GM21360 (cell line): ENCODE measurements around the gene UHRF1.
A peak's percentile ranks its signal among the peaks of the same experiment; 100 is the strongest.
"Not testable (repeated sequence)": the region's sequence is repeated elsewhere in the genome, so short reads cannot be mapped to it uniquely, and the experiment has no call there.

Experiments used
- ATAC-seq: cut with Tn5 transposase; IDR thresholded peaks from one replicate; pipeline ENCODE4 v1.9.1; 2021; ENCODE audit warnings: mild to moderate bottlenecking, moderate library complexity; ENCODE audit not compliant: unreplicated experiment

Gene UHRF1

DNA sequence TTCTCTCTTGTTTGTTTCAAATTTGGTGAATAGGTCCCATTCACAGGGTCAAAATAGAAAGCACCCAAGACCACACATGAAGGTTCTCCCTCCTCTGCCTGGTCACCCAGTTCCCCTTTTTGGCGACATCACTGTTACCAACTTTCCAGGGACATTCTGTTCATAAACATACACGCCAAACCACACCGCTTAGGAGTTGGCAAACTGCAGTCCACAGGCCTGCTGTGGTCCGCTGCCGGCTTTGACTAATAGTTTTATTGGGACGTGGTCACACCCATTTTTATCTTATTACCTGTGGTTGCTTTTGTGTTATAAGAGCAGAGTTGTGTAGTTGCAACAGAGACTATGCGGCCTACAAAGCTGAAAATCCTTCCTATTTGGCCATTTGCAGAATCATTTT, 24.2 kb downstream of the UHRF1 start:
- no peak for ATAC-seq

DNA sequence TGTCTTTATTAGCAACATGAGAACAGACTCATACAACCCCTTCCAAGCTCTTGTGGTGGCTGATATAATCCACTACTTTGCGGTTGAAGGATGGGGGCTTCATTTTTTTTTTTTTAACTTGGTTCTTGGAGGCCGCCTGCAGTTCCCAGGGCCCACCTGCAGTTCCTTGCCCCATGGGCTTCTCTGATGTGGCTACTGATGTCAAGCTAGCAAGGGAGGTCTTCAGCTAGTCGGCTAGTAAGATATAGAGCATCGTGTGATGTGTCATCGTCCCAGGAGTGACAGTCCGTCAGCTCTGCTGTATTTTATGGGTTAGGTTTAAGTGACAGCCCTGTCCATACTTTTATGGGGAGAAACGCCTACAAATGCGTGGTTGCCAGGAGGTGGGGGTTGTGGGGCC, 26.1 kb downstream of the UHRF1 start:
- ATAC-seq = no peak

GRCh38 chr19:4937060-4937459, 27.8 kb downstream of the UHRF1 start:
- ATAC-seq = no peak

DNA sequence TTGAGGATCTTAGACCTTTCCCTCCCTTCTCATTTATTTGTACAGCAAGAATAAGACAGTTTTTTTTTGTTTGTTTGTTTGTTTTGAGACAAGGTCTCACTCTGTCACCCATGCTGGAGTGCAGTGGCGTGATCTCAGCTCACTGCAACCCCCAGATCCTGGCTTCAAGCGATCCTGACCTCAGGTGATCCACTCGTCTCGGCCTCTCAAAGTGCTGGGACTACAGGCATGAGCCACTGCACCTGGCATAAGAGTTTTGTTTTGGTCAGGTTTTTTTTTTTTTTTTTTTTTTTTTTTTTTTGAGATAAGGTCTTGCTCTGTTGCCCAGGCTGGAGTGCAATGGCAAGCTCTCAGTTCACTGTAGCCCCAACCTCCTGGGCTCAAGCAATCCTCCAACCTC, 29.2 kb downstream of the UHRF1 start:
- ATAC-seq = not testable (repeated sequence)

DNA sequence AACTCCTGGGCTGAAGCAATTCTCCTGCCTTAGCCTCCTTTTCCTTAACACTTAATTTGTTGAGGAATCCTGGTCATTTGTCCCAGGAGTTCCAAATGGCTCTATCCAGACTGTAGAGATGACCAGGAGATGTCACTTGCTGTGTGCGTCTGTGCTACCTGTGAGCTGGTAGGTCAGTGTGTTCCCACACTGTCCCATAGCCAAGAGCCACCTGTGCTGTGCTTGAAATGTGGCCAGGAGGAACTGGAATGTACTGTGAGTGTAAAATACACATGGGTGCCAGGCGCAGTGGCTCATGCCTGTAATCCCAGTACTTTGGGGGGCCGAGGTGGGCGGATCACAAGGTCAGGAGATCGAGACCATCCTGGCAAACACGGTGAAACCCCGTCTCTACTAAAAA, 30.2 kb downstream of the UHRF1 start:
- ATAC-seq = no peak

DNA sequence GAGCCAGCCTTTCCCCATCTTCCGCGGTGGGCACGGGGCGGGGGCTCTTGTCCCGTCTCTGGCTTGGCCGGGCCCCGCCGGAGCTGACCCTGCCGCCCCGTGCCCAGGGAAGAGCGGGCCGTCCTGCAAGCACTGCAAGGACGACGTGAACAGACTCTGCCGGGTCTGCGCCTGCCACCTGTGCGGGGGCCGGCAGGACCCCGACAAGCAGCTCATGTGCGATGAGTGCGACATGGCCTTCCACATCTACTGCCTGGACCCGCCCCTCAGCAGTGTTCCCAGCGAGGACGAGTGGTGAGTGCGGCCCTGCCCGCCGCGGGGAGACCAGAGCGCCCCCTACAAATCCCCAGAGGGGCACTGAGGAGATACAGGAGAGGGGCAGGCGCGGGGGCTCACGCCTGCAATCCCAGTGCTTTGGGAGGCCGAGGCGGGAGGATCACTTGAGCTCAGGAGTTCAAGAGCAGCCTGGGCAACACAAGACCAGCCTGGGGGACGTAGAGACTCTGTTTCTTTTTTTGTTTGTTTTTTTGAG, 32.4 kb downstream of the UHRF1 start:
- ATAC-seq = not testable (repeated sequence)

GRCh38 chr19:4950650-4951049, 41.3 kb downstream of the UHRF1 start:
- ATAC-seq = not testable (repeated sequence)

DNA sequence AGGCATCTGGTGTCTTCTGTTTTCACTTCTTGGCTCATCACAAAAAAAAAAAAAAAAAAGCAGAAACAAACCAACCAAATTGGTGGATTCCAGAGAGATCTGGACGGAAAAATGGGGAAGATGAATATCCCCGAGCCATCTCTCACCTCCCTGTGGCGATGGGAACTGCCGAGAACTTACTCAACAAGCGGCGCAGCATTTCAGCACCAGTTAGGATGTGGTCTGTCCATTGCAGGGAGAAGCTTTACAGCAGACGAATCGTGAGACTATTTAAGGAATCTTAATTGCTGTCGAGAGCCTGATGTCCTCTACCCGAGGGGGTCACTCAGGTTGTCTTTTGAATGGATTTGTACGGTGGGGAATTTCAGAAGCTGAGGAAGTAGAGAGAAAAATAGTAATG, 42.4 kb downstream of the UHRF1 start:
- ATAC-seq = no peak

GRCh38 chr19:4952945-4953344, 43.6 kb downstream of the UHRF1 start:
- no peak for ATAC-seq

GRCh38 chr19:4954320-4955149, 45.2 kb downstream of the UHRF1 start:
- not testable (repeated sequence) for ATAC-seq

GRCh38 chr19:4955274-4955673, 46.0 kb downstream of the UHRF1 start:
- no peak for ATAC-seq

DNA sequence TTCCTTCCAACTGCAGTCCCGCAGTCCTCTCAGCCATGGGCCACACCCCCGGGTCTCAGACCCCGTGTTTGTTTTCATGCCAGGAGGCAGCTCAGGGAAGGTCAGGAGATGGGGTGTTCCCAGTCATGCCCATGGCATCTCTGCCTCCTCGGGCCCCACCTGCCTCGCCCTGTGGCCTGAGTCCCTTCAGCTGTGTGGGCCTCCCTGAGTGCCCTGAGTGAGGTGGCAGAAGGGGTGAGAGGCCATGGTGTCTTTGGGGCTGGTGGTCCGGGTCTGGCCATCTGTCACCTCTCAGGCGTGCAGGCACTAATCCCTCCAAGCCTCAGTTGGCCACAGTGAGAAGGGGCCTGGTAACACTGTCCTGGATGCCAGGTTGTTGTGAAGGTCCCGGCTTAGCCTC, 48.7 kb downstream of the UHRF1 start:
- no peak for ATAC-seq

GRCh38 chr19:4962085-4962619, 52.9 kb downstream of the UHRF1 start:
- ATAC-seq = no peak

- no peak for ATAC-seq
Measured at GRCh38 chr19:4965061-4965460, 55.8 kb downstream of the UHRF1 start.

- no peak for ATAC-seq
Measured at GRCh38 chr19:4966591-4966990, 57.3 kb downstream of the UHRF1 start.

DNA sequence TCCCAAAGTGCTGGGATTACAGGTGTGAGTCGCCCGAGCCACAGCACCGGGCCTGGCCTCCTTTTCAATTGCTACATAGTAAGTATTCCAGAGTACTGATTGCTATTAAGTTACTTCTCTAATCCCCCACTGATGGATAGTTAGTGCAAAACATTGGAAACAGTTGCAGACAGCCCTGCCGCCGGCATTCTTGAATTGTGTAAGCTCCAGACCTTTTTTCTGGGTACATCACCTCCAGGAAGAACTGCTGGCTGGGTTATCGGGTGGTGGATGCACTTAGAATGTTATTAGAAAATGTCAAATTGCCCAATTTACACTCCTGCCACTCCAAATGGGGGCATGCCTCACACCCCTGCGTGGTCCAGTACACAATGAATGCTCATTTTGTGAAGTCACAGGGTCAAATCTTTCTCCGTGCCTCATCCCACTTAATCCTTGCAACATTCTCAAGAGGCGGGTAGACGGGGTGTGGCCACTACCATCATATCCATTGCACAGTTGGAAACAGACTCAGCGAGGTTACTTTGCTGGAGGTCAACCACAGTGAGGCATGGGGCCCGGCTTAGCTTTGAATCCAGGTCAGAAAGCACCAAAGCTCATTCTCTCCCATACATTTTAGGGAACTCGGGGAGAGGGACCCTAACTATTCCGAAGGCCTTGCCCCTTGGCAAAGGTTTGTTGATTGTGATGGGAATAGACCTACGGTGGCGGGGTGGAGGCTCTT, 58.6 kb downstream of the UHRF1 start:
- no peak for ATAC-seq

- peak; percentile 90 for ATAC-seq
Measured at GRCh38 chr19:4968462-4969291, 59.4 kb downstream of the UHRF1 start, which contains the start of gene KDM4B. Gene KDM4B (plus strand): TSS chr19:4969113. CDS start chr19:5032891, 63,778 bp downstream.

DNA sequence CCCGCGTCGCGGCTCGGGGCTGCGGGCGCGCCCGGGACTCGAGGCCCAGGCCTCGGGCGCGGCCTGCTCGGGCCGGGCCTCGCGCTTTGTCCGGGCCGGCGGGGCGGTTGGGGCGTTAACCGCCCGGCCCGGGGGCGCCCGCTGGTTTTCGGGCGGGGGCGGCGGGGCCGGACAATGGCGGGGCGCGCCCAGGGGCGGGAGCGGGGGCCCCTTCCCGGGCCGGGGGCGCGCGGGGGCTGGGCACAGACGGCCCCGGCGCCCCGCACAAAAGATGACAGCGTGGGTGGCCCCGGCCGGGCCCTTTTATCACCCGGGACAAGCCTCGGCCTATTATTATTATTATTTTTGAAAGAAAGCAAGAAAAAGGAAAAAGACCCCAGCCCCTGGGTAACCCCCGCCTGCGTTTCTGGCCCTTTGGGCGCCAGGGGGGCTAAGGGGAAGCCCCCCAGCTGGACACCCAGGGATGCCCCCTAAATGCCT, 60.0 kb downstream of the UHRF1 start:
- no peak for ATAC-seq

- no peak for ATAC-seq
Measured at GRCh38 chr19:4969772-4970531, 60.7 kb downstream of the UHRF1 start.
